Liver (tissue), 9 donors: ENCODE measurements around the gene ZNF839. TPM values are rescaled to one million over a fixed set of nuclear protein-coding genes. Genes with fewer than 3 reads are reported as not detected.

Experiments
- DNase-seq: peaks from one replicate; pipeline ENCODE4 v3.0.0-alpha.2; 2017; ENCODE audit warnings: low spot score
- H3K27ac ChIP-seq, 2 donors: one replicate each; pipeline ENCODE4 v1.7.0; 2013; ENCODE audit warnings: inconsistent platforms in 2 of 2, low read length in 2 of 2, control low read depth in 1 of 2, low read depth in 1 of 2, mild to moderate bottlenecking in 1 of 2
- H3K27me3 ChIP-seq, 4 donors: one replicate each; pipeline versions ENCODE4 v1.6.1 to v1.7.0; 2013; ENCODE audit warnings: low read length in 3 of 4, inconsistent platforms in 1 of 4, mild to moderate bottlenecking in 1 of 4, moderate library complexity in 1 of 4; ENCODE audit not compliant: control insufficient read depth in 4 of 4, insufficient read depth in 4 of 4
- H3K36me3 ChIP-seq, 4 donors: one replicate each; pipeline versions ENCODE4 v1.6.1 to v1.7.0; 2013; ENCODE audit warnings: low read length in 3 of 4, mild to moderate bottlenecking in 3 of 4, low read depth in 1 of 4, moderate library complexity in 1 of 4; ENCODE audit not compliant: control insufficient read depth in 4 of 4, insufficient read depth in 3 of 4
- H3K4me1 ChIP-seq, 4 donors: one replicate each; pipeline versions ENCODE4 v1.6.1 to v1.7.0; 2013; ENCODE audit warnings: low read length in 3 of 4, mild to moderate bottlenecking in 3 of 4, moderate library complexity in 1 of 4; ENCODE audit not compliant: control insufficient read depth in 4 of 4, insufficient read depth in 4 of 4
- H3K4me3 ChIP-seq, 3 donors: one replicate each; pipeline versions ENCODE4 v1.6.1 to v1.7.0; 2013; ENCODE audit warnings: low read length in 3 of 3, control low read depth in 1 of 3, low read depth in 1 of 3, mild to moderate bottlenecking in 1 of 3
- H3K9ac ChIP-seq, 2 donors: one replicate each; pipeline ENCODE4 v1.7.0; 2013; ENCODE audit warnings: low read length in 2 of 2, mild to moderate bottlenecking in 2 of 2, moderate library complexity in 2 of 2, control low read depth in 1 of 2, low read depth in 1 of 2
- H3K9me3 ChIP-seq, 4 donors: one replicate each; pipeline versions ENCODE4 v1.6.1 to v1.7.0; 2013; ENCODE audit warnings: low read length in 3 of 4; ENCODE audit not compliant: control insufficient read depth in 4 of 4
- CTCF ChIP-seq: fragments of 150-350 bp; IDR thresholded peaks from 2 replicates; pipeline ENCODE4 v1.5.1; 2017; ENCODE audit warnings: improper control_type of control experiment, low read depth, low read length; ENCODE audit not compliant: missing input control
- EGR1 ChIP-seq, 2 donors: IDR thresholded peaks; 2 replicates each; pipeline ENCODE4 v1.6.1; 2016 to 2018; ENCODE audit warnings: antibody characterized with exemption in 2 of 2, low read depth in 2 of 2
- FOXA1 ChIP-seq: IDR thresholded peaks from 2 replicates; pipeline ENCODE4 v1.6.1; 2016; ENCODE audit warnings: antibody characterized with exemption
- FOXA2 ChIP-seq: IDR thresholded peaks from 2 replicates; pipeline ENCODE4 v1.6.1; 2016; ENCODE audit warnings: antibody characterized with exemption
- GABPA ChIP-seq, 2 donors: IDR thresholded peaks in 1 of 2; conservative IDR thresholded peaks in 1 of 2; 2 replicates each; pipeline ENCODE4 v1.6.1; 2016; ENCODE audit warnings: antibody characterized with exemption in 2 of 2, mild to moderate bottlenecking in 1 of 2, moderate library complexity in 1 of 2
- JUND ChIP-seq, 2 donors: IDR thresholded peaks; 2 replicates each; pipeline ENCODE4 v1.6.1; 2016; ENCODE audit warnings: antibody characterized with exemption in 2 of 2
- RXRA ChIP-seq, 2 donors: IDR thresholded peaks; 2 replicates each; pipeline ENCODE4 v1.6.1; 2017 to 2018; ENCODE audit warnings: antibody characterized with exemption in 2 of 2, mild to moderate bottlenecking in 1 of 2
- TAF1 ChIP-seq: conservative IDR thresholded peaks from 2 replicates; pipeline ENCODE4 v1.6.1; 2016; ENCODE audit warnings: antibody characterized with exemption, mild to moderate bottlenecking
- YY1 ChIP-seq: IDR thresholded peaks from 2 replicates; pipeline ENCODE4 v1.6.1; 2016; ENCODE audit warnings: antibody characterized with exemption, mild to moderate bottlenecking
- WGBS: extraction: QIAGEN DNeasy Blood & Tissue Kit; methylation state at CpG from one replicate; pipeline ENCODE4 v1.1.7; 2013; 5-methylcytosine and 5-hydroxymethylcytosine counted together
- polyA plus RNA-seq, 2 donors: library from polyadenylated mRNA; stranded (reverse) in 1 of 2; unstranded in 1 of 2; fragments of 200-250 nt in 1 of 2; fragments of >200 nt in 1 of 2; fragmentation: Nextera tagmentation in 1 of 2; extraction: Ambion mirVana in 1 of 2; gene quantifications; one replicate each; pipeline versions ENCODE4 v1.2.1 to v1.2.3, GENCODE V29; 2013 to 2015
- total RNA-seq, 2 donors: library from RNA; depleted of rRNA; stranded (reverse); fragments of >200 nt; gene quantifications; one replicate each; pipeline ENCODE4 v1.2.3, GENCODE V29; 2014
- TF ChIP-seq, protein P1 (sequence below): IDR thresholded peaks from 2 replicates; pipeline ENCODE4 v1.6.1; 2016; ENCODE audit warnings: antibody characterized with exemption
- donor health status: healthy.
- donor health status: healthy.
- donor health status: healthy.
- donor health status: healthy.
- donor health status: healthy.

ZNF839 gene
- total and polyA plus RNA-seq, 4 donors, result 3.1 to 5.6 (median 4.3) TPM

DNA sequence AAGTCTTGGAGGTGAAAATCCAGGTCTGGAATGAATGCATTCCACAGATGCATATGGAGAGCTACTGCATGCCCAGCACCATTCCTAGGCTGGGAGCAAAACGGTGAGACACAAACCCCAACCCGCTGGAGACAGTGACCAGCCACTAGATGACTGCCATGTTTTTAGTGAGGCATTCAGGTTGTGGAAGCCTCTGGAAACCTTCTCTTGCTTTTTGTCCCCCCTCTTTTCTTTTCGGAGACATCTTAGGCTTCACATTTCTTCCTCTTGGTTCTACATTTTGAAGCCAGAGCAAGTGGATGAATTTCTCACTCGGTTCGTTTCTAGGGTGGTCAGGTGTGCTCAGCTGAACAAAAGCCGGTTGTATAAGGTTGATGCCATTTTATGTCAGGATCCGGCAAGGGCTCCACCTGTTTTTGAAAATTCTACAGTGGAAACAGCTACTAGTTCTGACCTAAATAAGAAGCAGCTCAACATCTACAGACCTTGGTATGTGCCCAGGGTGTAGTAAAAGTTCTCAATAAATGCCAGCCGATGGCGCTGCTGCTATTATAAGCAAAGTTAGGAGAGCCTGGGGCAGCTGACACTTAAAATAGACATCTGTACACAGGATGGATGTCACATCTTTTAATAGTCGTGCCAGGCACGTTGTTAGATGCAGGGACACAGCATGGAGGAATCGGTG lies 1.8 kb upstream of the ZNF839 start:
- peak; percentile 65 for TF ChIP-seq YY1
- TF ChIP-seq RXRA (IDR thresholded peaks at IDR 0.05), result no peak
- DNase-seq, result no peak
- H3K4me1 ChIP-seq, result peaks cover 7 to 55% (median 40%) of the 10 kb centered on the region in 4 donors
- H3K36me3 ChIP-seq, result no peaks in the 10 kb centered on the region
- 60% methylated on average over 12 of the region's 12 CpGs for WGBS
- H3K9me3 ChIP-seq, result no peaks in the 10 kb centered on the region
- peak overlapping the region in 1 of 2 donors; percentile 11 for H3K9ac ChIP-seq
- peak overlapping the region; percentile 45 to 71 for H3K27ac ChIP-seq
- no peaks in the 10 kb centered on the region for H3K27me3 ChIP-seq
- H3K4me3 ChIP-seq, result peak overlapping the region in 2 of 3 donors; percentile 43 to 65

DNA sequence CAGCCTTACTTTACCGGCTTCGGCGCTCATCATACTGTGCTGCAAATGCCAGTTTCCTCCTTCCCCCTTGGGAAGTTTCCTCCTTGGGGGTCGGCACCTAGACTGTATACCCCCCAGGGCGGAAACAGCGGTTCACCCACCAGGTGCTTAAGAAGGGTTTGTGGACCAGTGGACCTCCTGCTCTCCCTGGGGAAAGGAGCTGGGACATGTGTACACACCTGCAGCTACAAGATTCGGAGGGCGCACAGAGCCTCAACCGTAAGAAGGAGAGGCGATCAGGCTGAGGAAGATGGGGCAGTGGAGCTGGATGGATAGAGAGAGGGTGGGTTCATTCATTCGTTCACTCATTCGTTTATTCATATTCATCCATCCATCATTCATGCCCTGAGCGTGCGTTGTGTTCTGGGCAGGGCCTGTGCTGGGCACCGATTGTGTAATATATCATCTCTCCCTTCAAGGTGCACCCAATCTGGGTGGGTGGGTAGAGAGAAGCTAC lies 717 bp upstream of the ZNF839 start:
- Histone ChIP-seq H3K9me3 (no peaks in the 10 kb centered on the region), H3K9ac (peak overlapping the region in 1 of 2 donors; percentile 83), H3K27me3 (no peaks in the 10 kb centered on the region), H3K27ac (peak overlapping the region; percentile 76 to 91), H3K4me3 (peak overlapping the region in 2 of 3 donors; percentile 80 to 87), H3K36me3 (no peaks in the 10 kb centered on the region), H3K4me1 (peaks cover 7 to 58% (median 41%) of the 10 kb centered on the region in 4 donors)
- 78% methylated on average over 15 of the region's 15 CpGs for WGBS
- DNase-seq, result no peak
- TF ChIP-seq TAF1 (no peak), CTCF (no peak), FOXA2 (no peak), JUND (IDR thresholded peaks at IDR 0.05) (no peak), GABPA (IDR thresholded peaks at IDR 0.05 in 1 of 2, conservative IDR thresholded peaks at IDR 0.05 in 1 of 2) (no peak), FOXA1 (no peak), RXRA (IDR thresholded peaks at IDR 0.05) (no peak)
- TF ChIP-seq, protein P1, sequence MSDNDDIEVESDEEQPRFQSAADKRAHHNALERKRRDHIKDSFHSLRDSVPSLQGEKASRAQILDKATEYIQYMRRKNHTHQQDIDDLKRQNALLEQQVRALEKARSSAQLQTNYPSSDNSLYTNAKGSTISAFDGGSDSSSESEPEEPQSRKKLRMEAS, result no peak

- peak; percentile 68 for DNase-seq
- H3K9me3 ChIP-seq, result no peaks in the 10 kb centered on the region
- peak overlapping the region; percentile 80 to 91 (median 87) for H3K4me3 ChIP-seq
- no peaks in the 10 kb centered on the region for H3K36me3 ChIP-seq
- 5% methylated on average over 30 of the region's 30 CpGs for WGBS
- H3K27ac ChIP-seq, result peak overlapping the region; percentile 76 to 91
- H3K9ac ChIP-seq, result peak overlapping the region; percentile 49 to 92
- no peaks in the 10 kb centered on the region for H3K27me3 ChIP-seq
- TF ChIP-seq EGR1 (IDR thresholded peaks at IDR 0.05; ENCODE audit: low read depth in 2 of 2) (no peak), FOXA1 (no peak)
- peaks cover 4 to 49% (median 37%) of the 10 kb centered on the region in 4 donors for H3K4me1 ChIP-seq
These were observed 601 bp downstream of the ZNF839 start for GRCh38 chr14:102320033-102320660.
